GM21717 (cell line): ENCODE data around the gene IL2RA.

ENCODE experiments used
- ATAC-seq: cut with Tn5 transposase; IDR thresholded peaks from one replicate; pipeline ENCODE4 v1.9.1; 2021; ENCODE audit warnings: mild to moderate bottlenecking, moderate library complexity; ENCODE audit not compliant: unreplicated experiment

IL2RA gene

GRCh38 chr10:6059506-6059905 is 2.7 kb downstream of the IL2RA start:
- no peak for ATAC-seq

- no peak for ATAC-seq
These were observed 3.3 kb downstream of the IL2RA start for GRCh38 chr10:6058682-6059475.

- no peak for ATAC-seq
These were observed 5.6 kb downstream of the IL2RA start for GRCh38 chr10:6056411-6057135.

DNA sequence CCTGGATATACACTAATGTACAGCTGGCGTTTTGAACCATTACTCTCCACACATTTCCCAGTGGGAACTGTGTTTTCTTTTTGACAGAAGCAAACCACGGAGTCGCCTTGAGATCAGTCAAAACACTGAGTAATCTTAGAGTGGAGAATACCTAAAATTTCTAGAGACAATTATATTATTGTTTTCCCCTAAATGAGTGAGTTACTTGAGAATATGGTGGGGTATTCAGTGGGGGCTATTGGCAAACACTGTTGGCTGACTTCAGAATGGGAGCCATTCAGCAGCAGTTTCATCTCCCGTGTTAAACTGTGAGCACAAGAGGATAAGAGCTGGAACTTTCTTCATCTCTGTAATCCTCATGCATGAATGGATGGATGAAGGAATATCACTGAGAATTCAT is 6.2 kb downstream of the IL2RA start:
- ATAC-seq = no peak

DNA sequence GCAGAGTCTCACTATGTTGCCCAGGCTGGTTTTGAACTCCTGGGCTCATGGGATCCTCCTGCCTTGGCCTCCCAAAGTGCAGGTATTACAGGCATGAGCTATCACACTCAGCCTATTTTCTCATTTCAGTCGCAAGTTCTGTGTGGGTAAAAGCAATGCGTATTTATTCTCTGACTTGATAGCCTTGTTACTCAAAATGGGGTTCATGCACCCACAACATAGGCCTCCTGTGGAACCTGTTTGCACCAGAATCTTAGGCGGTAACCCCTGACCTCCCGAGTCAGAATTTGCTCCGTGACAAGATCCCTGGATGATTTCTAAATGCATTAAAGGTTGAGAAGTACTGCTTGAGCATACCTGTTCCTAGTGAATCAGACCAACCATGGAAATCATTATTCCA is 7.3 kb downstream of the IL2RA start:
- no peak for ATAC-seq

DNA sequence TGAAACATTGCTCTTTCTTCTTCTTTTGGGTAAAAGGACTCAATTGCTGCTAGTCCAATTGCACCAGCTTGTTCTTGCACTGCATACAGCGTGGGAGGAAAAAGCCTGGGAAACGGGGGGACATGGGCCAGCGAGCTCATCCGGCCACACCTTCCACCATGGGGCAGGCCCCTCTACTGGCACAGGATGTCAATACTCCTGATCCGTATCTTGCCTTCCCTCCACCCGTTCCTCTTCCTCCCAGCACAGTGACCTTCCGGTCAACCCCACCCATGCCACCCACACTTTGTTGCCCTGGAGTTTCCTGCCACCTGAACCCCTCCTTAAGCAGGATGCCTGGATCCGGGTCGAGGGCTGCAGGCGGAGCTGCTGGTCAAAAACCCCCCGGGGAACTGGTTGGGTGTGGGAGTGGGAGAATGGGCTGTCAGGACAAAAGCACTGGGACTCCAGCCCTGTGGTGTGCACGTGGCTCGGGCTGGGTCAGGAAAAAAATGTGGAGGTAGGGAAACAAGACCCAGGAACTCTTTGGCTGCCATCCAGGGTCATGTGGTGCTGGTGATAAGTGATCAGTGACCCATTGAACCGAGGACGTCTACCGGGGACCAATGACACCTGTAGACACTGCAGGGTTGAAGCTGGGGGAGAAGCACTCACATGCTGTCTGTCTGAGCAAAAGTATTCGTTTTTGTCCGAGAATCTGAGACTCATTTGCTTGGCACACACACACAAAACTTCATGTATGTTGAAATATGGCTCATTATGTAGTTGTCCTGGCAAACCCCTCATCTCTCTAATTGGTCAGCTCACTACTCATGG is 8.1 kb downstream of the IL2RA start:
- no peak for ATAC-seq

- ATAC-seq = no peak
These were observed 8.9 kb downstream of the IL2RA start for GRCh38 chr10:6053303-6053702.

GRCh38 chr10:6052247-6053221 is 9.6 kb downstream of the IL2RA start:
- ATAC-seq = peak; percentile 32

- peak; percentile 68 for ATAC-seq
These were observed 11.2 kb downstream of the IL2RA start for GRCh38 chr10:6050801-6051445.

DNA sequence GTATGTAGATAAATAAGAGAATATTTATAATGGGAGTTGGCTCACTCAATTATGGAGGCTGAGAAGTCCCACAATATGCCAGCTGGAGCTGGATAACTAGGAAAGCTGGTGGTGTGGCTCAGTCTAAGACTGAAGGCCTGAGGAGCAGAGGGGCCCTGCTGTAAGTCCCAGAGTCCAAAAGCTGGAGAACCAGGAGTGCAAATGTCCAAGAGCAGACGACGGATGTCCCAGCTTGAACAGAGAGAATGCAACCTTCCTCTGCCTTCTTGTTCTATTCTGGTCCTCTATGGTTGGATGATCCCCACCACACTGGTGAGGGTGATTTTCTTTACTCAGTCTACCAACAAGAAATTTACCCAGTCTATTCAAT is 13.2 kb downstream of the IL2RA start:
- ATAC-seq = no peak

DNA sequence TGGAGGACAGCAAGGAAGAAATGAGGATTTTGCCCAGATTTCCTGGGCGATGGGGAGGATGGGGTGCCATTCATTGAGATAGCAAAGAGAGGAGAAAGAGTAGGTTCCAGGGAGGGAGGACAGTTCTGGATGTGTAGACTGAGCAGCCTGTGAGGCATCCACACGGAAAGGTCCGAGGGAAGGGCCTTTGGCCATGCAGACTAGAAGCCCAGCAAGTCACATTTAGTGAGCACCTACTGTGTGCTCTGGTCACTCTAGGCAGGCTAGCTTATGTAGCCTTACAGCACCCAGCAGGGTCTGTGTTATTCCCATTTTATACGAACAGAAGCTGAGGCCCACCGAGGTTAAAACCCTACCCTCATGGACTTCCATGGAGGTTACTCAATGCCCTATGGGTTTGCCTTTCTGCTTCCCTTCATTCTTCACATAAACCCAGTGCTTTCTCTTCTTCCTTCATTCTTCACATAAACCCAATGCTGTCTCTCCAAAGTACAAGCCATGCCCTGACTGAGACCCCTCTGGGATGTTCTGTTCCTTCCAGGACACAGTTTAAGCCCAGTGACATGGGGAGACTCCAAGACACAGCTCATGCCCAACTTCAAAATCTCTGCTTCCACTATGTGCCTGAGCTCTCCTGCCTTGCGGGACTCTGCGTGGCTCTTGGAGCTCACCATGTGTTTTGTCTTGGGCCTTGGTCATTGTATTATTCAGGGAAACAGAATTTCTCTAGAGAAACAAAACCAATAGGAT is 13.7 kb downstream of the IL2RA start:
- no peak for ATAC-seq

GRCh38 chr10:6047847-6048246 is 14.3 kb downstream of the IL2RA start:
- no peak for ATAC-seq

DNA sequence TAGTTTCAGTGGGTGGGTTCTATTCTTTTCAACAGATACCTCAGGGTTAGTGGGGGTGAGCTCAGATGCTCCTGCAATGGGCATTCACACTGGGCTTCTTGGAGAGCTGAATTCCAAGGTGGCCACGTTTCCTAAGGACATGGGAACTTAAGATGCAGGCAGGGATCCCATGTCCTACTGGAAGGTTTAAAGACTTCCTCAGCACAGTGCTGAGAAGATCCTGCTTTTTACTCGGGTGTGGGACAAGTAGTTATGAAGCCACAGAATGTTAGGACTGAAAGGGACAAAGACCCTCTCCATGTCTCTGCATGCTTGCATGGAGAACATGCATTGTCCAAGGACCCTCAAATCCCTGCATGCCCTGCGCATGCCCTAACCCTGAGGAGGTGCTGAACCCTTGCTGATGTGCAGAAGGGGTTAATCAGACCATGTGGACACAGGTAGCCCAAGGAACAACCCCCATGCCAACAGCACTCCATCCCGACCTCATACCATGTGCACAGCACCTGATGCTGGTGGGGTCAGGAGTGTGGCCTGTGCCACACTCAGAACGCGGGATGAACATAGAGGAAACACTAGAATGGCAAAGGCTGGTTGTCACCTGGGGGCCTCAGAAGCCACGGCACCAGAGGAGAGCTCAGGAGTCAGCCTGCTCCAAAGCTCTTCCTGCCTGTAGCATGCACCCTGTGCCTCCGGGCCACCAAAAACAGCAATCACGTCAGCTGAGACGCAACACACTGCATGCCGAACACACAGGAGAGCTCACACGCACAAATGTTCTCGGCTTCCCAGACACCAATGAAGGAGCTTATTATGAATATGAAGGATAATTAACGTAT is 15.2 kb downstream of the IL2RA start:
- ATAC-seq = no peak

- no peak for ATAC-seq
These were observed 16.0 kb downstream of the IL2RA start for GRCh38 chr10:6045878-6046772.

- no peak for ATAC-seq
These were observed 16.8 kb downstream of the IL2RA start for GRCh38 chr10:6045314-6045848.

DNA sequence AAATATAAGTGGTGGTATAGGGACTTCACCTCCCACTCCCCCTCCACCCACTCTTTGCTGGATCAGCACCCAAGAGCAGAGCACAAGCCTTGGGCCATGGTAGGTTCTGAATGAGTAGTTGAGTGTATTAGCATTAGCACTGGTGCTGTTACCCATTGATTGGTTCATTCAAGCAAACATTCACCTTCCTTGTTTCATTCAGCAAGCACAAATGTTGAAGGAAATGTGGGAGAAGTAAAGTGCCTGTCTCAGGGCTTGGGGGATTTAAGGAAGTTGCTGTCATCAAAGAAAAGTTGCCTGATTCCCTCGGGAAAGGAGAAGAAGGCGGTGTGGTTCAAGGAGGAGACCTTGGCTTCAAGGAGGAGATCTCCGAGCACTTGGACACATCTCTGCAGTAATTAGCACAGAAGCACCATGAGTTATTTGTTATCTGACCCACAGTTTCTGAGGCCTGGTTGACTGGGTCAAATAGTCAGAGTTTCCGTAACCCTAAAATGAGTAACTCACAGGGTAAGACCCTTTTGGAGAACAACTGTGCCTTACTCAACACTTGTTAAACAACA is 17.3 kb downstream of the IL2RA start:
- no peak for ATAC-seq

- no peak for ATAC-seq
These were observed 18.1 kb downstream of the IL2RA start for GRCh38 chr10:6044060-6044459.
